HPDE6-E6E7 (cell line): Measurements from ENCODE around the gene CFAP74.
"Not testable (repeated sequence)": the region's sequence is repeated elsewhere in the genome, so short reads cannot be mapped to it uniquely, and the experiment has no call there.

Source experiments
- DNase-seq: peaks from one replicate; pipeline ENCODE4 v3.0.0; 2011; ENCODE audit warnings: missing footprints; ENCODE audit errors: extremely low spot score

CFAP74 gene

DNA sequence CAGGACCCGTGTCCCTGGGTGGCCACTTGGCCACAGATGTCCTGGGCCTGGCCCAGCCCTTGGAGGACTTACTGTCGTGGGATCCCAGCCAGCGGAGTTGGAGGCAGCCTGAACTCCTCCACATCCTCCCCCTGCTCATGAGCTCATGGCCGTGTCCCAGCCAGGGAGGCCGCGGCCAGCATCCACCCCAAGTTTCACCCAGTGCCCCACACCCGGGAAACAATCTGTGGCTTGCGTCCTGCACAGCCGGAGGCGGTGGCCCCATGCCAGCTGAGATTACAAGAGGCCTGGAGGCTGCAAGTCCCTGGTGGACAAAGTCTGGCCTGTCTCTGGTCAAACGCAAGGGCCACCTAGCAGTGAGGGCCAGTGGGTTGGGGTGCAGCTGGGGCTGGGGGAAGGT is 57.0 kb downstream of the CFAP74 start:
- DNase-seq = no peak

DNA sequence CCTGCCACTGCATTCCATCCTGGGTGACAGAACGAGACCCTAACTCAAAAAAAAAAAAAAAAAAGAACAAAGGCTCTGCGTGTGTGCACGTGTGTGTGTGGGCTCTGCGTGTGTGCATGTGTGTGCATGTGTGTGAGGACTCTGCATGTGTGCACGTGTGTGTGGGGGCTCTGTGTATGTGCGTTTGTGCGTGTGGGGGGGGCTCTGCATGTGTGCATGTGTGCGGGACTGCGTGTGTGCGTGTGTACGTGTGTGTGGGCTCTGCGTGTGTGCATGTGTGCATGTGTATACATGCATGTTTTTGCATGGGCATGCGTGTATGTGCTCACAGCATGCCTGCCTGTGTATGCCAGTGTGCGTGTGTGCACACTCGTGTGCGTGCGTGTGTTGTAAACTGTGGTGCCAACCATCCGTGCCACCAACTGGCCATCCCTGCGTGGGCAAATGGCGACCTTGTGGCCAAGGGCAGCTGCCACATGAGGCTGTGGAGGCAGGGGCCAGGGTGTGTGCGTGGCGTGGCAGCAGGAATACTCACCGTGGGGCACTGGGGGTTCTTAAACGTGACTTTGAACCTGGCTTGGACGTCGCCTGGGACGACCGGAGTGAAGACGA is 57.7 kb downstream of the CFAP74 start:
- DNase-seq = no peak

DNA sequence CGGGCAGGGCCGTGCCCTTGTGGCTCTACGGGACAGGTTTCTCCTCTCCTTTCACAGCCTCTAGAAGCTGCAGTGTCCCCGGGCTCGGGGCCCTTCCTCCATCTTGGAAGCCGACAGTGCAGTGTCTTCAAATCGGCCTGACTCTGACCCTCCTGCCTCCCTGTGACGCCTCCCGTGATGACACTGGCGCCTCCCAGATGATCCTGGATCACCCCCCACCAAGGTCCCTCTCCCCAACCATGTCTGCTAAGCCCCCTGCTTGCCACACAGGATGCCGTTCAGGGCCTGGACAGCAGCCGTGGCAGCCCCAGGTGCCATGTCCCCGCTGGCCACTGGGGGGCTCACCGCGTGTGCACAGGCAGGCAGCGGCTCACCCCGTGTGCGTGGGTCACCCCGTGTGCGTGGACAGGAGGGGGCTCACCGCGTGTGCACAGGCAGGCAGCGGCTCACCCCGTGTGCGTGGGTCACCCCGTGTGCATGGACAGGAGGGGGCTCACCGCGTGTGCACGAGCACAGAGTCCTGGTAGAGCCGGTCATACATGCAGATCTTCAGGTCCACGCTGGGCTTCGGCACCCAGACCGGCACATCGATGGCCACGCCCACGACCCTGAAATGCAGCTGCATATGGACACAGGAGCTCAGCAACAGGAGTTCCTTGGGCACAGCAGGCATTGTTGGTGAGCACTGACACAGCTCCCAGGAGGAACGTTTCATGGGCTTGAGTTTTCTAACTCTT is 59.6 kb downstream of the CFAP74 start:
- DNase-seq = no peak

DNA sequence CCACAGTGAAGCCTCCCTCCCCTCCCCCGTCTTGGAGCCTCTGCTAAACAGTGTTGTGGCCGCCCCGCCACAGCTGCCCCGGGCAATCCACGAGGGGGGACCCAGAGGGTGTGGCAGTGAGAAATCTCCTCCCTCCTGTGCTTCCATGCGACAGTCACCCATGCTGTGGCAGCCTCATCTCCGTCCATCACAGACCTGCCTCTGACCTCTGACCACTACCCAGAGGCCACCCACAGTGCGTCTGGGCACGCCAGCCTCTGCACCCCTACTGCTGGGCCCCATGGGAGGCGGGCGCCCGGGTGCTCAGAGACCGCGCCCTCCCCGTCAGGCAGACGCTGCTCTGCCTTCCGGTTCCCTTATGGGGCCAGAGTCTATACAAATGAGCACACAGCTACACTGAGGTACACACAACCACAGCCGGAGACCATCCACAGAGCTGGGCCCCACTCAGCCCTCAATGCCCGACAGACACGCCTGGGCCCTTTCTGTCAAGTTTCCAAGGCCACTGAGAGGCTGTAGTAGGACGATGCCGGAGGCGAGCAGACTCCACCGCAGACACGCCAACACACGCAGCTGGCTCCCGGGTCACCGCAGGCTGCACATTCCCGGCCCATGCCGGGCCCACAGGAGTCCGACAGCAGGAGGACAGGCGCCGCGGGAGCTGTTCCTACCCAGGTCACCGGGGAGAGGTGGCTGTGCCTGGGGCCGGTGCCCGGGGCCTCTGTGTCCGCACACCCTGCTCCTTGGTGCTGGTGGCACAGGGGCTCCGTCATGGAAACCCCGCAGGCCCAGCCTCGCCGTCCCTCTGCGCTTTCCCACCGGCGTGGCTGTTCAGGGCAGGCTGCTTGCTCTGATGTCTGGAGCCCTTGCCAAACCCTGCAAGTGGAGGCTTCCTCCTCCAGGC is 60.6 kb downstream of the CFAP74 start:
- no peak for DNase-seq

DNA sequence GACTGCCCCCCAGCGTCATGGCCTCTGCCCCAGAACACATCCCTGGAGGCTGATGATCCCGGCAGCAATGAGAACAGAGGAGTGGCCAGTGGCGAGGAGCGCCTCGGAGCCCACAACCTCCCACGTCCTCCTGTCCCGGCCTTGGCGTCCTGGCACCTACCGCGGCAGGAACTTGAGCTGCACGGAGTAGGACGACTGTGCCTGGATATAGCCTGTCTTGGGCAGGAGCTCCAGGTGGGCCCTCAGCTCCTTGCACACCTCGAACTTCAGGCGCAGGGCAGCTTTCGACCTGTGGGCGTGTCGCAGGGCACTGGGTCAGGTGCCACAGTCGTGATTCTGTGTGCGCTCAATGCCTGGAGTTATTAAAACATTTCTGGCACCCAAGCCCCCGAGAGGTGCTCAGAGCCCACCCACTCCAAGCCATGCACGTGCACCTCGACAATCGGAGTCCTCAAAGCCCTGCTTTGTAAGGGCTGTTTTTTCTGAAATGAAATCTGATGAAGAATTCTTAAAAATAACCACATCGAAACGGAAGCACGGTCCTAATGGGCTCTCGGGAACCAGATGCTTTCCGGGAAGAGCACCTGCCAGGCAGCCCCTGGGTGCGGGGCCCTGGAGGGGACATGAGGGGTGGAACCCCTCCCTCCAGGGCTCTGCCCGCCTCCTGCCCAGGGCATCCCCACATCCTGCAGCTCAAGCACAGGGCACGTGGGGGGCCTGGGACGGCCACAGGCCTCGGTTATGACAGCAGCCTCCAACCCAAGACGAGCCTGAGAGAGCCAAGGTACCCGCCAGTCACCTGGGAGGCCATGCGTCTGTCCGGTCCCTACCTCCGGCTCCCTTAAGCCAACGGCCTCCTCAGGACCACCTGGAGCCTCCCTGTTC is 61.5 kb downstream of the CFAP74 start:
- no peak for DNase-seq

DNA sequence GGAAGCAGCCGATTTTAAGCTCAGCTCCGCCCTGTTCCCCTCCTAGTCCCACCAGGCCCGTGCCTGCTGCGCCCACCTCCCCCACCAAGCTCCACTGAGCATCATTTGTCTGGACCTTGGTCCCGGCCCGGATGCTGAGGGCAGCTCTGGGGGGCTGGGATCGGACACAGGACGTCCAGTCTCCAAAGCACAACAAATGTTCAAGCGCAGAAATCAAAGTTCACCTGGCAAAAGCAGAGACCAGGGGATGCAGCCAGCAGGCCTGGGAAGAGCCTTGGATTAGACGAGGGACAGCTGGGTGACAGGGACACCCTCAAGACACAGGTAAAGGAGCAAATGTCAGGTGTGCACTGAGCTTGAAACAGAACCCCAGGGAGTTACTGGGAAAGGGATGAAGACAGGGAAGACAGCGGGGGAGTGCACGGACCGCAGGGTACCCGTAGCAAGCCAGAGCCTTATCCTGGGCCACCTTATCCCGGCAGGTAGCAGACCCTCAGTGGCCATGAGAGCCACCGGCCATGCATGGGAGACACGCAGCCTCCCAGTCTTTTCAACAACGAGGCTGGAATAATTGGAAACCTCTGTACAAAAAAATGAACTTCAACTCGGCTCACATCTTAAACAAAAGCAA is 62.3 kb downstream of the CFAP74 start:
- DNase-seq = no peak

DNA sequence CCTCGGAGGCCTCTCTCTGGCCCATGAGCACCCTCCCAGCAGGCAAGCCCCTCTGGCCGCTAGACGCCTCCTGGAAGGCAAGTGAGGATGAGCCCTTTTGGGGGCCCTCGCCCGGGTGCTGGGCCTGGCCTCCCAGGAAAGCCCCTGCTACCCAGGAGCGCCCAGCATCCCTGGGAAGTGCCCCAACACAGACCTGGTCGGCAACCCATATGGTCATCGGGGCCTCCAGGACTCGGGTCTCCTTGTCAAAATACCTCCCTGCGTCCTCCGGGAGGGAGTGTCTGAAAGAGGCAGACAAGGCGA is 63.5 kb downstream of the CFAP74 start:
- DNase-seq = no peak

DNA sequence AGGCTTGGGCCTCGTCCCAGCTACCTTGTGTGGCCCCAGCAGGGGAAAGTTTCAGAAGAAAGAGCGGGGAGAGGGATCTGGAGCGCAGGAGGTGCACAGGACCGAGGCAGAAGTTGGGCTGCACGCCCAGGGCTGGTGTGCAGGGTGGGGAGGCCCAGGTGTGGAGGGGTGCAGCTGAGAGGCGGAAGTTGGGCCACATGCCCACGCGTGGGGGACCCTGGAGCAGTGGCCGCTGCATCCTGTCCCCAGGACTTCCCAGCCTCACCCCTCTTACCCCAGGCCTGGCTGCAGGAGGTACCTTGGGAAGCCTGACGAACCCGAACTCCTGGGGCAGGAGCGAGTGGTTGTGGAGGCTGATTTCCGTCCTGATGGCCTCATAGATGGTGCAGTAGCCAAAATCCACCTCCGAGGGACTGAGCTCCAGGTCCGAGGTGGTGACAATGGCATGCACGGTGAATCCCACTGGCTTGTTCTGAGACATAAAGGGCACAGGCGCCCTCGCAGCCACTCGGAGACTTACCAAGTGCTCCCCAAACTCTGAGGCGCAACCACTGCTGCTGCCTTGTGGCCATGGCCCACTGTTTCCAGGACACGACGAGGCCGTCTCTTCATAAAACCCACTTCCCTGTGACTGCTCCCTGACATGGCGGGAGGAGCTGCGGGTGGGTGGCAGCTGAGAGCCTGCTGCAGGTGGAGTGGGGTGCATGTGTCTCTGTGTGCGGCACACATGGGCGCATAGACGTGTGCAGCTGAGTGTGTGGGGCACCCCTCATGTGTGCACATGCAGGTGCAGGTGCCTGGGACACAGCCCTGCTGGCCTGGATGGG is 64.1 kb downstream of the CFAP74 start:
- no peak for DNase-seq

DNA sequence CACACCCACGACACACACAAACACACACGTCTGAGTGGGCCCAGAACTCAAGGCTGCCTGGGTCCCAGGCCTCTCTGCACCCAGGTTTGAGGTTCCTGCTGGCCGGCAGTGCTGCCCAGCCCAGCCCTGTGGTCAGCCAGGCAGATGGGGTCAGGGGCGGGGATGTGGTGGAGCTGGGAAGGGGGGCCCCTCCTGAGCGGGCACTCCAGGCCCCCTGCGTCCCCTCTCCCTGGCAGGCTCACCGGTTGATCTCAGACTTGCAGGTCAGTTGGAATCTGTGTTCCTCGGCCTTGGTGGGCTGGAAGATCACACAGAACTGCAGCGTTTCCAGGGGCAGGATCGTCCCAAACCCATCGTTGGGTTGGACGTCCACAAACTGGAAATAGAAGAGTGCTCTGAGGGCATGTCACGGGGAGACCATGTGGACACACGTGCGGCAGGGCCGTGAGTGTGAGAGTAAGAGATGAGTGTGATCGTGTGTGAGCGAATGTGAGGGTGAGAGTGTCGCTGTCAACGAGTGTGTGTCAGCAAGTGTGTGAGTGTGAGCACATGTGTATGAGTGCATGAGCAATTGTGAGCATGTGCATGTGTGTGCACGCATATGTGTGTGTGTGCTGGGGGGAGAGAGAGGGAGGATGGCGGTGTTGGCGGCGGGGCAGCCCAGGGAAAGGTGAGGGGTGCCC is 64.8 kb downstream of the CFAP74 start:
- no peak for DNase-seq

DNA sequence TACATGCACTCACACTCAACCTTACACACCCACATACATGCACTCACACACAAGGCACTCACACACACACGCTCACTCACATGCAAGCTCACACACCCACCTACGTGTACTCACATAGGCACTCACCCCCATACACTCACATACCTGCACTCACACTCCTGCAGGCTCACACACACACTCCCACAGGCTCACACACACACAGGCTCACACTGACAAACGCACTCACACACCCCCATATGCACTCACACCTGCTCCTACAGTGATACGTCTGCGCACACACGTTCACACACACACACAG is 65.4 kb downstream of the CFAP74 start:
- DNase-seq = no peak

DNA sequence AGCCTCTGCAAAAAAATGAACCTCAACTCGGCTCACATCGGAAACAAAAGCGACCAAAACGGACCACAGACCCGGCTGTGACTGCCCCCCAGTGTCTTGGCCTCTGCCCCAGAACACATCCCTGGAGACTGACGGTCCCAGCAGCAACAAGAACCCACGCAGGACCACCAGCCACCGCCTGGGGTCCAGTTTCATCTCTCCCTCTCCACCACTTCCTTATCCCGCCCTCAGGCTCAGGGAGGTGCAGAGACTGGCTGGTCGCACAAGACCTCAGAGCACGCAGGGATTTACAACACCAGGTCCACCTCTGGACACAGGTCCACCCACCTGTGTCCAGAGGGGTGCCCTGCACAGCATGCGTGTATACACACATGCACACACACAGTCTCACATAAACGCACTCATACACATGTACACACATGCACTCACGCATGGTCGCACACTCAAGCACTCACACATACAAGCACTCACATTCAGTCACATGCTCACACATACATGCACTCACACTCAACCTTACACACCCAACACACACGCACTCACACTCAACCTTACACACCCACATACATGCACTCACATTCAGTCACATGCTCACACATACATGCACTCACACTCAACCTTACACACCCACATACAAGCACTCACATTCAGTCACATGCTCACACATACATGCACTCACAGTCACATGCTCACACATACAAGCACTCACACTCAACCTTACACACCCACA is 65.9 kb downstream of the CFAP74 start:
- no peak for DNase-seq

DNA sequence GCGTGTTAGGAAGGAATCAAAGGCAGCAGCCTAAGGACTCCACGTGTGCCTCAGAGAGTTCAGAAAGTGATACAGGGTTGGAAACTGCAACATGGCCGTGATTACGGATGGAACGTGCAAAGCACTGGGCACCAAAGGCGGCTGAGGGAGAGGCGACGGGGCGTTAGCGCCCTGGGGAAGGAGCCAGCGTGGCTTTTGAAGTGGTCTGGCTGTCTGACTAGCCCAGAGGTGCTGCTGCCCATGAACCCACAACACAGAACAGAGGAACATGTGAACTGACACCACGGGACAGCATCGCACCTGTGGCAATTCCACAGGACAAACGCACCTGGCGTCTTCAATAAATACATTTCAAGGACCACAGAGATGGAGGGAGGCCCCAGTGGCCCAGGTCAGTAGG is 66.5 kb downstream of the CFAP74 start:
- DNase-seq = no peak

DNA sequence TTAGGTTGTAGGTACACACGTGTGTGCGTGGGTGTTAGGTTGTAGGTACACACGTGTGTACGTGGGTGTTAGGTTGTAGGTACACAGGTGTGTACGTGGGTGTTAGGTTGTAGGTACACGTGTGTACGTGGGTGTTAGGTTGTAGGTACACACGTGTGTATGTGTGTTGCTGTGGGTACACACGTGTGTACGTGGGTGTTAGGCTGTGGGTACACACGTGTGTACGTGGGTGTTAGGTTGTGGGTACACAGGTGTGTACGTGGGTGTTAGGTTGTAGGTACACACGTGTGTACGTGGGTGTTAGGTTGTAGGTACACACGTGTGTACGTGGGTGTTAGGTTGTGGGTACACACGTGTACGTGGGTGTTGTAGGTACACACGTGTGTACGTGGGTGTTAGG is 68.7 kb downstream of the CFAP74 start:
- DNase-seq = not testable (repeated sequence)

DNA sequence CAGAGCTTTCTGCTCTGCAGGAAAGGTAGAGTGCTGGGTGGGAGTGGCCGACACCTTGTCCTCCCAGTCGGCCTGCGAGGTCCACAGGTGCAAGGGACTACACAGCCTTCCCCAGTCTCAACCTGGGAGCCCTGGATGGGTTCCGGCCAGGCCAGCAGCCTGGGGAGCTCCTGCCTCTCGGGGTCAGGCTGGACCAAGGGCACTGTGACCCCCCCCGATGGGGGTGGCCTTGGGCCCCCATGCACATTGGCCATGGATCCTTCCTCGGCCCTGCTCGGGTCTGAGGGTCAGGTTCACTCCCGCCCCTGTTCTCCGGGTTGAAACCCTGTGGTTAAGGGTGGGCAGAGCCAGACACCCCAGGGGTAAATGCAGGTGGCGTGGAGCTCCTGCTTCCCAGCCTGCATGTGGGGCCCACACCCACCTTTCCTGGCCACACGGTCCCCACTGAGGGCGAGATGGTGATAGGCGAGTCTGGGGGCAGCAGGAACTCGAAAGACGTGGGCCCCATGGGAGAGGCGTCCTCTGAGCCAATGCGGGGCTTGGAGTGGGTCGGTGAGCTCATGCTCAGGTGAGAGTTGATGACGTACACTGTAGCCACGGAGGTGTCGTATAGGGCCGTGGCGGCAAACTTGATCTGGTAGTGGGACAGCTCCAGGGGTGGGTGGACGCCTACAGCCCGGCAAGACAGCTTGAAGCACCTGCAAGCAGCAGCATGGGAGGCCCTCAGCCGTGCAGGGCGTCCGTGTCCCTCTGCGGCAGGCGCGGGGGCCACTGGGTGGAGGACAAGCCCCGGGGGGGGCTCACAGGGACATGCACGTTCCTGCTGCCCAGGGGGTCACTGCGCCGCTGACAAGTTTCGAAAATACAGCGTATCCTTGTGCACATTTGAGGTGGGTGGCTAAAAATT is 73.7 kb downstream of the CFAP74 start:
- DNase-seq = no peak

DNA sequence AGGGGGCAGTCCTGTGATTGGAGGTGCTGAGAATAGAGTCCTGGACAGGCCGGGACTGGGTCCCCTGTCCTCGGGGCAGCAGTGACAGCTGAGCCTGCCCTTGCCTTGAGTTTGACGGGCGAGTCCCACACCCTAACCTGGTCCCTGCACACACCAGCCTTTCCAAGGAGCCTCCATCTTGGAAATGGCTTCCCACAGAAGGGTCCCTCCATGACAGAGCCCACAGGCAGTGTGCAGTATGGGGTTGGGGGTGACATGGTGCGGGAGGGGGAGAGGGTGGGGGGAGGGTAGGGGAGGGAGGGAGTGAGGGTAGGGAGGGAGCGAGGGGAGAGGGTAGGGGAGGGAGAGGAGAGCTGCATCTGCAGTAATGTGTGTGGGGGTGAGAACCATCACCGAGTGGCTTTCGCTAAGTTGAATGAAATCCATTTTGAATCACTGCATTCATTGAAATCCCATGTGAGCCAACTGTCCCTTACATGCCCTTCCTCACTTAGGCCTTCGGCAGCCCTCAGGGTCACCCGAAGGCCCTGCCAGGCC is 74.4 kb downstream of the CFAP74 start:
- no peak for DNase-seq

DNA sequence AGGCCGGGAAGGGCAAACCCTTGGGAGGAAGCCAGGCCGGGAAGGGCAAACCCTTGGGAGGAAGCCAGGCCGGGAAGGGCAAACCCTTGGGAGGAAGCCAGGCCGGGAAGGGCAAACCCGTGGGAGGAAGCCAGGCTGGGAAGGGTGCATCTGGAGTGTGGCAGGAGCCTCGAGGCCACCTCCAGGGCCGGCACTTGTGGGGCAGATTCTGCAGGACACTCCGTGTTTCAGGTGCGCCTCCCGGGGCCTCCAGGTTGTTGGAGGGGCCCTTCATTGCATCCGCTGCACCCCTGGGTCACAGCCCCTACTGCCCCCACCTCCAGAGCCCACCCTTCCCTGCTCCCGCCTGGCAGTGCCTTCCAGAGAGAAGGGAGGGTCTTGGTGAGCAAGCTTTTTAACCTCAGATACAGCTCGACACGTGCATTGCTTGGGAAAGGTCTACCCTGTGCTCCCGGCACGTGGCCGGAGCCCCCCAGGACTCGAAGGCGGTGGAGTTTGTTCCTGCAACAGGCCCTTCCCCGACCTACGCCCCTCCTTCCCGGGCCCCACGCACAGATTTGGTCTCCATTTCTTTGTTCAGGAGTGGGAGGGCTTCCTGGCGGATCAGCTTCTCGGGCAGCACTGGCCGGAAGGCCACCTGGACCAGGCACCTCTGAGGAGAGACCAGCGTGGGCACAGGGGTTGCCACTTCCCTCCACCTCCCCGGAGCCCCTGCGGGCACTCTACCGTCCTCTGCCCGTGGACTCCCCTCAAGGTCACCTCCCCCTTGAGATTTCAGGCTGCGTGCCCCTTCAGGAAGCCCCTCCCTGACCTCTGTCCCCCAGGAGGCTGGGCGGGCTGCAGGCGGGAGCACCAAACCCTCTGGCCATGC is 75.1 kb downstream of the CFAP74 start:
- no peak for DNase-seq

DNA sequence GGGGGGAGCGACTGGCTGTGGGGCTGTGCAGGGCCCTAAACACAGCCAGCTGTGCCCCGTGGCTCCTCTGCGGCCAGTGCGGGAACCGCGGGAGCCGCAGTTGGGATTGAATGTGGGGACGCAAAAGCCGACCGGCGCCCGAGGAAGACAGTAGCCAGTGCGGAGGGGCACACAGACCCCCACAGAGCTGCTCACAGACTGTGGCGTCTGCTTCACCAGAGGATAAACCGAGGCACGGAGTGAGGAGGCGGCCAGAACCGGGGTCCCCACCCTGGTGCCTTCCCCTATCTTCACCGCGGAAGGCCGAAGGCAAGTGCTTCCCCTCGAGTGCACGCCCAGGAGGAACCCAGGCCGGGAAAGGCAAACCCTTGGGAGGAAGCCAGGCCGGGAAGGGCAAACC is 75.8 kb downstream of the CFAP74 start:
- DNase-seq = no peak
